ENCODE results near the gene ARTN. TPM values are rescaled to one million over a fixed set of nuclear protein-coding genes. Genes with fewer than 3 reads are reported as not detected.

The ARTN gene
- total and polyA plus RNA-seq, 2 experiments from 2014 or later = 6.7 to 35.7 TPM

- TF ChIP-seq POLR2AphosphoS5 (IDR thresholded peaks at IDR 0.05; ENCODE audit: low read depth) (no peak), NANOG (IDR thresholded peaks at IDR 0.05; ENCODE audit: borderline replicate concordance) (no peak), ZNF462 (CRISPR knock-in tag; IDR thresholded peaks at IDR 0.05) (no peak), CREB1 (CRISPR knock-in tag; IDR thresholded peaks at IDR 0.05; ENCODE audit: low read depth) (no peak), REST (IDR thresholded peaks at IDR 0.05; ENCODE audit: unreplicated experiment) (no peak), STAT1 (IDR thresholded peaks at IDR 0.05; ENCODE audit: unreplicated experiment) (no peak), JUNB (IDR thresholded peaks at IDR 0.05; ENCODE audit: unreplicated experiment) (no peak), CTCF (conservative IDR thresholded peaks at IDR 0.05; ENCODE audit: low read depth in 2 of 2) (no peak), ETS1 (IDR thresholded peaks at IDR 0.05) (no peak), EZH2phosphoT487 (IDR thresholded peaks at IDR 0.05; ENCODE audit: unreplicated experiment) (no peak), EZH2 (IDR thresholded peaks at IDR 0.05; ENCODE audit: low read depth, unreplicated experiment) (no peak), ZNF114 (CRISPR knock-in tag; IDR thresholded peaks at IDR 0.05) (no peak), ZNF331 (CRISPR knock-in tag; IDR thresholded peaks at IDR 0.05; ENCODE audit: low read depth) (no peak)
- H3K27ac Mint-ChIP-seq = no peak overlapping the region
- Histone ChIP-seq H2AFZ (no peak overlapping the region), H3K36me3 (ENCODE audit: insufficient read depth) (no peaks in the 10 kb centered on the region), H3K27me3 (ENCODE audit: insufficient read depth) (no peaks in the 10 kb centered on the region), H3K4me1 (ENCODE audit: insufficient read depth) (no peaks in the 10 kb centered on the region), H3K4me3 (no peak overlapping the region), H3K79me2 (replicated peaks; ENCODE audit: insufficient read depth) (no peaks in the 10 kb centered on the region), H3F3A (replicated peaks; ENCODE audit: low read depth) (no peaks in the 10 kb centered on the region), H3K27ac (ENCODE audit: low read depth) (no peak overlapping the region), H3K4me2 (no peak overlapping the region), H4K20me1 (replicated peaks; ENCODE audit: insufficient read depth) (no peaks in the 10 kb centered on the region; the same call in 1 of the 2 replicates), H3K9me2 (ENCODE audit: insufficient read depth) (no peaks in the 10 kb centered on the region)
- peaks cover 1% of the 10 kb centered on the region for H3K27me3 Mint-ChIP-seq (ENCODE audit: insufficient read depth, low read depth, poor library complexity)
- ATAC-seq (no peak), DNase-seq (ENCODE audit: low spot score) (no peak)
- H3K4me3 Mint-ChIP-seq = no peak overlapping the region
- H3K36me3 Mint-ChIP-seq (ENCODE audit: low read depth) = no peaks in the 10 kb centered on the region; the same call in 1 of the 3 replicates
- no peaks in the 10 kb centered on the region for H3K9me3 Mint-ChIP-seq
- H3K4me1 Mint-ChIP-seq = no peaks in the 10 kb centered on the region
Measured at GRCh38 chr1:43963006-43963405, 29.4 kb downstream of the ARTN start.

Measured in GM23338 (cell line).